GM19452 (cell line): ENCODE data around the gene SLC38A7.
"Not testable (repeated sequence)": the region's sequence is repeated elsewhere in the genome, so short reads cannot be mapped to it uniquely, and the experiment has no call there.

Experiments used
- ATAC-seq: cut with Tn5 transposase; IDR thresholded peaks from one replicate; pipeline ENCODE4 v1.9.1; 2021; ENCODE audit not compliant: unreplicated experiment

Gene SLC38A7, protein sequence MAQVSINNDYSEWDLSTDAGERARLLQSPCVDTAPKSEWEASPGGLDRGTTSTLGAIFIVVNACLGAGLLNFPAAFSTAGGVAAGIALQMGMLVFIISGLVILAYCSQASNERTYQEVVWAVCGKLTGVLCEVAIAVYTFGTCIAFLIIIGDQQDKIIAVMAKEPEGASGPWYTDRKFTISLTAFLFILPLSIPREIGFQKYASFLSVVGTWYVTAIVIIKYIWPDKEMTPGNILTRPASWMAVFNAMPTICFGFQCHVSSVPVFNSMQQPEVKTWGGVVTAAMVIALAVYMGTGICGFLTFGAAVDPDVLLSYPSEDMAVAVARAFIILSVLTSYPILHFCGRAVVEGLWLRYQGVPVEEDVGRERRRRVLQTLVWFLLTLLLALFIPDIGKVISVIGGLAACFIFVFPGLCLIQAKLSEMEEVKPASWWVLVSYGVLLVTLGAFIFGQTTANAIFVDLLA

DNA sequence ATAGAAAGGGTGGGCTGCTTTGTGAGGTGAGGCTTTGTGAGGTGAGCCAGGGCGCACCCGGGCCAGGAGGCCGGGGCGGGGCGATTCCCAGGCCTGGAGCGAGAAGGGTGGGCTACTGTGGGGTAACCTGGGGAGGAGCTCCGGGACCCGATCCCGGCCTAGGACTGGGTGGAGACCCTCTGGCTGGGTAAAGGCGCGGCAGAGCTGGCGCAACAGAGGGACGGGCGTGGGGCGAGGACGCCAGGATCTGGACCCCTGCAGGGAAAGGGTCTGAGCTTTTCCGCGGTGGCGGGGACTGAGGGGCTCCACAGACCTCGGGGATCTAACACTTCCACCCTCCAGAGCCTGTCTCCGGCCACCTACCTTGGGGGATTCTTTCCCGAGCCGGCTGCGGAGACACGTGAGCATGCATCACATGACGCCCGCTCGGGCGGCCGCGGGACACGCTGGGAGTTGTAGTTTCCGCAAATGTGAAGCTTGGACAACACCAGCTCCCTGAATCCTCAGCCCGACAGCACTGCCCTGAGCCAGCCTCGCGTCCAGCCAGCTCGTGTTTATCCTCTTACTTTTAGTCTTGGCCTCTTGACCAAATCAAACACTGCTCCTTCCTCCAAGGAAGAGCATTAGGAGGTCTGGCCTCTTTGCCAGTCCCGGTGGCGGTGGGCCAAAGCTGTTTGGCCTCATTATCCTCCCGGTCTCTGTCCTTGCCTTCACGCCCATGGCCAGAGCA, at the start of gene SLC38A7:
Gene SLC38A7 (minus strand): TSS at position 417 of the 730 bp plus-strand sequence. CDS start 4,644 bp downstream, outside the sequence.
- ATAC-seq = peak; percentile 97

DNA sequence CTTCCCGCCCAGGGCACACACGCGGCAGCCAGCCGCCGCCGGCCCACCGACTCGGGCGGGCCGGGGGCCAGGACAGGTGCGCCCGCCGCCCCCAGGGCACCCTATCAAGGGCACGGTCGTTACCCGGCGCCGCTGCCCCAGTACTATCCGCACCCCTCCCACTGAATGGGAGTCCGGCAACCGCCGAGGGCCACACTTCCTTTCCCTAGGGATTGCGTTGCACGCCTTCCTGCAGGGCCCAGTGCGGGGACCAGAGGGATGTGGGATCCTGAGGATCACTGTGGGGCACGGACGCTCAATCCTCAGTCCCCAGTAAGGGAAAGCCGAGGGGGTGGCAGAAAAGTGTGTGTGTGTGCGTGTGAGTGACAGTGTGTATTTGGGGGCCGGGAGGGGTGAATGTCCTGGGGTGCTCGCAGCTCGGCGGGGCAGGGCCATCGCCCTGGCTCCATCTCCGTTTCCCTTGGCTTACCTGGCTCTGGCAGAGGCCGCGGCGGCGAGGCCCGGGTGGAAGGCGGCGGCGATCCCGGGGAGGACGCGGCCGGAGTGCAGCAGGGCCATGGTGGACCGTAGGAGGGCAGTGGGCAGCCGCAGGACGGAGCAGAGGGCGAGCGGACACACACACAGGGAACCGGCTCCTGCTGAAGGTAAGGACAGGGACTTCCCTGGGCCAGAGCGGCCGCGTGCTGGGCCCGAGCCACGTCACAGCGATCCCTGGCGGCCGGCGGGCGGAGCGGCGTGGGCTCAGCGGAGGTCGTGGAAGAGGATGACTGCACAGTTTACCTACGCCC, 49.3 kb upstream of the SLC38A7 start, which contains the start of gene GOT2:
Gene GOT2 (minus strand): TSS at position 646 of the 788 bp plus-strand sequence. CDS start 88 bp downstream, at position 558.
- peak; percentile 93 for ATAC-seq

DNA sequence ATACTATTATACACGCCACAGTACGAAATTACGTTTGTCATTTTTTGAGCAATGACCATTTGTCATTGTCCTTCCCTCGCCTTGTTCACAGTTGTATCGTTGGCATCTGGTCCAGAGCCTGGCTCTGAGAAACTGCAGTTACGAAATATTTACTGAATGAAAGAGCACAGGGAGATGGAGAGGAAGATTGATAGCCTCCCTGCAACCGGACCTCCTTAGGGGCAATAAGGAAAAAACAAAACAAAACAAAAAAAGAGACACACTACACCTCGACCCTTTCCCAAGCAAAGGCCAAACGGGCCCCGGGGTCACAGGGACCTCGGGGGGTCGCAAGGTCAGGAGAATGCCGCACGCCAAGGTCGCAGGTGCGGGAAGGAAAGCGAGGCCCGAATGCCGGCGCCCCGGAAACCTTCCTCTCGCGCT, 48.7 kb upstream of the SLC38A7 start:
- no peak for ATAC-seq

DNA sequence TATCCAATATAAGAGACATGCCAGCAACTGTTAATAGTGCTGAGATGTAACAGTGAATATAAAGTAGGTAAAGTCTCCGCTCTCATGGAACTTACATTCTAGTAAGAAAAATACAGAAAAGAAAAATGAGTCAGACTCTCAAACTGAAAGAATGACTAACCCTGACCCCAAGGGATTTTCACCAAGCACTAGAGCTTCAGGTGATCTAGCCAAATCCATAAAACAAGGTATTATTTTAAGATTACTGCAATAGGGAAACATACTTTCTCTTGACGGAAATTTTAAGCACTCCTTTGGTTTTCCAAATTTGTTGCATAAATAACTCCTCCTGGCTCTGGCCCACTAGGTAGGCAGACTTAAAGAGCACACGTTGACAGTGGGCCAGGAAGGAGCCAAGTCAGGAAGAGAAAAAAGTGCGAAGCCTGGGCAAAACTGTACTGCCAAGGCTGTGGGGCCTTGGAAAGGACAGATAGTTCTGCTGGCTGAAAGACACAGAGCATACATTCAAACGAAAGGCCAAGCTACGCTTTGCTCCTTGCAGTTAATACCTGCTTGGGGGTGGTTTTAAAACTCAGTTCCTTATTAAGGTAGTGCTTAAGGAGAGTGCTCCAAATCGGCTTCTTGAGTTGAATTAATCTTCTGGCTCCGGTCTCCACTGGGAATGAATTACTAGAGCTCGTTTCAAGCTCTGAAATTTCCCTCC, 48.1 kb upstream of the SLC38A7 start:
- peak; percentile 51 for ATAC-seq

DNA sequence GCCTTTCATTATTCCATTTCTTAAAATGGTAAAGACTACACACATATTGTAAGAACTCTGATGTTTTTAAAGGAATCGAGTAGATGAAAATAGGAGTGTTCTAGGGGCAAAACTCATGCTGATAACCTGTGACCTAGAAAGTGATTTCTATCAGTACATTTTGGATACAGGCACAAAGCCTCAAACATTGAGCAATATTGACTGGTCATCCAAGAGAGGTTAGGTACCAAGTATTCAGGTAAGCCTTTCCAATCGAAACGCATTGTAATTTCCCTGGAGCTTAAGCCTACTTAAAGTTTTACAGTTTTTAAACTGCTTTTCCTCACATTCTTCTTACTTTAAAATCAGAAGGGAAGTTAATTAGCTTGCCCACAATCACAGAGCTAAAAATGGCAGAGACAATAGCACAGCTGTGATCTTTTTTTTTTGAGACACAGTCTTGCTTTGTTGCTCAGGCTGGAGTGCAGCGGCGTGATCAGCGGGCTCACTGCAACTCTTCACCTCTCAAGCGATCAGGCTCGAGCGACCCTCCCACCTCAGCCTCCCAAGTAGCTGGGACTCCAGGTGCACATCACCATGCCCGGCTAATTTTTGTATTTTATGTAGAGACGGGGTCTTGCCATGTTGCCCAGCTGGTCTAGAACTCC, 46.3 kb upstream of the SLC38A7 start:
- no peak for ATAC-seq

DNA sequence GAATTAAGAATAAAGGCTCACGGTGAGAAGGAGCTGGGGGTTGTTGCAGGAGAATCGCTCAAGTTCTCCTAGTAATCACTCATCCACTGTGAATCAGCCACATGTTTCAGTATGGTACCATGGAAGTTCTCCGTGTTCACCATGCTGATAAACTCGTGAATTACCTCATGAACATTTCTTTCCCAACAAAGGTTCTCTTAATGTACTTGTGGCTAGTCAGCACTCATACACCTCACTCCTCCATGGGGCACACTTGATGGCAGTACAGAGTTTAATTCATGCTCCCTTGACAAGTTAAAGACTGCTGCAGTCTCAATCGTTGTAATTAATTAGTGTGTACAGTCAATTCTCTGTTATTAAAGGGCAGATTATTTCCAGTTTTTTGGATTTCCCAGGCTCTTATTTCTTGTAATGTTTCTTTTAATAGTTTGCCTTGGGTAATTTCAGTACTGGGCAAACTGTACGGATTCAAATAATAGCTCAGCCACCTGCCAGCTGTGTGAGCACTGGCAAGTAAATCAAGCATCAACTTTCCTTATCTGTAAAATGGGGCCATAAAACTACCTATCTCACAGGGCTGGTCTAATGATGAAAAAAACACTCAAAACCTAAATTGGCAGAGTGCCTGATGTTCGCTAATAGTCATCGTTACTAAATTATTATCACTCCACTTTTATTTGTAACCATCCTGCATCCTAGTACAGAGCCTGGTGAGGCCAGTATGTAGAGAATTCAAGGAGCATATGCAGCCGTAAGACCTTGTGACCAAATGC, 43.4 kb upstream of the SLC38A7 start:
- no peak for ATAC-seq

DNA sequence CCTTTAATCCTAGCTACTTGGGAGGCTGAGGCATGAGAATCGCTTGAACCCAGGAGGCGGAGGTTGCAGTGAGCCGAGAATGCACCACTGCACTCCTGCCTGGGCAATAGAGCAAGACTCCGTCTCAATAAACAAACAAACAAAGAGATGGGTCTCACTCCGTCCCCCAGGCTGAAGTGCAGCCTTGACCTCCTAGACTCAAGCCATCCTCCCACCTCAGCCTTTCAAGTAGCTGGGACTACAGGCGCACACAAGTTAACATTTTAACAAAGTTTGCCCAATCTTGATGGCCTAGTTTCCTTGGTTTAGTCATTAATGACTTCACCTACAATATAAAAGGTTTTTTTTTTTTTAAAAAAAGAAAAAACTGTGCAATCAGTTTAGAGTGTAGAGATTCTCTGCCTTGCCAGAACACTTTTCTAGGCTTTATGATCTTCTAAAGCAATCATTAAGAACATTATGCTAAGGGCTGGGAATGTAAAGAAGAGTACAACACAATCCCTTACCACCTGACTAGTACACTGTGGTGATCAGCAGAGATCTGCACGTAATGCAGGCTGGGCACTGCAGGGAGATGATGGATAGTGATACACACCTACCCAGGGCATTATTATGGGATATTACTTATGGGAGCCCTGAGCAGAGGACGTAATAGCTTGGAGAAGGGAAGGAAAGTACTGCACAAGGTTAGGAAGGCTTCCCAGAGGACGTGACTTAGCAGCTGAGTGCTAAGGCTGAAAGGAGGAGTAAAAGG, 42.6 kb upstream of the SLC38A7 start:
- no peak for ATAC-seq

DNA sequence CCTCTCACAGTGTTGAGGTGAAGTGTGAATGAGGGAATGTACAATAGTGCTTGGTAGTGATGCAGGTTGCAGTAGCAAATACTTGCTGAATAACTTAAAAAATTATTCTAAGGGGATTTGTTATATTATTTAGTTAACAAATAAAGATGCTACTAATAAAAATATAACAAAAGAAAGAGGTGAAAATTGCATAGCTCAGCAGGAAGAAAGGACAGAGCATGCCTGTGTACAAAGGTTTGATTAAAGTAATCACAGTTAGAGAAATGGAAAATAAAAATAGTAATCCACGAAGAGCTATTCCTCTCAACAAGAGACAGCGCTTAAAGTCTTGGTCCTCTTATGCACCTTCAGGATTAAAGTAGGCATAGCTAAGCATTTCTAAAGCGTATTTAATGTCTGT, 38.5 kb upstream of the SLC38A7 start:
- ATAC-seq = no peak

DNA sequence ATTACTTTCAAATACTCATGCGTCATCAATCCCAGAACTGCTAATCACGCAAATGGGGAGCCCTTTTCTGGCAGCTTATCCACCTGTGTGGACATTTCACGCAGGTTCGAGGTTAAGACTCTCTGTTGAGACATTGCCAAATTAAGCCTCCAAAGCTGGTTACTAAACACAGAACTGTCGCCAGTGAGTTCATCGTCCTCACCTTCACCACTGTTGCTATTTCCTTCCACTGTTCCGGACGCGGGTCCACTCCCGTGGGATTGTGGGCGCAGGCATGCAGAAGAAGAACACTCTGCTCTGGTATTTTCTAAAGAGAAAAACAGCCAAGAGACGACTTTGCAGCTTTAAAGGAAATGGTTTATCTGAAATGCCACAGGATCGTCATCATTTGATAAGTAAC, 33.4 kb upstream of the SLC38A7 start:
- no peak for ATAC-seq

DNA sequence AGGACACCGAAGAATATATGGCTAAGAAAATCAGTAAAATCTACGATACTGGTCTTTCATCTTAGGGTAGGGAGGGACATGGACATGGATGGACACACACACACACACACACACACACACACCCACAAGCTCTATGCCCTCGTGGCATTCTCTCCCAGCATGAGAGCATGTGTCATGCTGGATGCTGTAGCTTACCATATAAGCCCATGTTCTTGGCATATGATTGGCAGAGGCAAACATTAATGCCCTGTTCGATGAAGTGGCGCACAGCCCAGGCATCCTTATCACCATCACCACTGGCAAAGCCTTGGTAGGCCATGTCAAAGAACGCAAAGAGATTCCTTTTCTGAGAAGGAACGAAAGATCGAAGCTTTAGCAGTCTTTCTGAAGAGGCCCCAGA, 31.9 kb upstream of the SLC38A7 start:
- no peak for ATAC-seq

DNA sequence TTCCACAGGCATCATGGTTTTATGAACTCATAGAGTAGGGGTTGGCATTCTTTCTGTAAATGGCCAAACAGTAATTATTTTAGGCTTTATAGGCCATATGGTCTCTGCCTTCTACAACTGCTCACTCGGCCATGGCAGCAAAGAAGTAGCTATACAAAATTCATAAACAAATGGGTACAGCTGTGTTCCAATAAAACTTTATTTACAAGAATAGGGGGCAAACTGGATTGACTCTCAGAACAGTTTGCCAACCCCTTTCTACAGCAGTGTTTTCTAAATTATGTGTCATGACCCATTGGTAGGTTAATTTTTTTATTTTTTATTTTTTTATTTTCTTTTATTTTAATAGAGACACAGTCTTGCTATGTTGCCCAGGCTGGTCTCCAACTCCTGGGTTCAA, 29.2 kb upstream of the SLC38A7 start:
- no peak for ATAC-seq

DNA sequence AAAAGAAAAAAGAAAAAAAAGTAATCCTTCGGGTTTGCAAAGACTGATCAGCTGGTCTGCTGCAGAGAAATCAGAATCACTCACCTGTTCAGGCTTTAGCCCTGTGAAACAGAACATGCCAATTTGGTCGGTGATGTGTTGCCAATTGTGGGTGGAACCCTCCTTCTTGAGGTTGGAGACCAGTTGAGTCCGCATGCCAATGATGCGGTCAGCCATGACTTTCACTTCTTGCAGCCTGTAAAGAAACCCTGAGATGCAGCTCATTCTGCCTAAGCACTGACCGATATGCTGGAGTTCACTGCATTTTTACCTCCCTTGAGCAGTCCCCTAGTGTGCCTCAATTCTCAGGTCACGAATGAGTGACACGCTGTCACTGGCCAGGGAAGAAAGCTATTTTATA, 24.8 kb upstream of the SLC38A7 start:
- peak; percentile 85 for ATAC-seq

DNA sequence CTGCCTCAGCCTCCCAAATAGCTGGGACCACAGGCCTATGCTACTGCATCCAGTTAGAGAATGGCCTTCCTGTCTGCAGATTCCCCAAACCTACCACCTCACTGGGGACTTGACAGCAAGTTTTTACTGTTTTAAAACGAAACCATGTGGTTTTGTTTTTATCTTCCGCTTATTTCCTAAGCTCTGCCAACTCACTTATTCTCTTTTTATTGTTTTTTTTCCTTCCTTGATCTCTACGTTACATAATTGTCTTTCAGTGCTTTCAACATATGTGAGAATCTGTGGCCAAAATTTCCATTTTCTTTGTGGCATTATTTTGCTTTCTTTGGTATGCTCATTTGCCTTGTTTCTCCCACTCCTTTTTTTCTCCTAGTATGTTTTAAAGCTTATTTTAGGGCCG, 14.6 kb upstream of the SLC38A7 start:
- ATAC-seq = no peak

DNA sequence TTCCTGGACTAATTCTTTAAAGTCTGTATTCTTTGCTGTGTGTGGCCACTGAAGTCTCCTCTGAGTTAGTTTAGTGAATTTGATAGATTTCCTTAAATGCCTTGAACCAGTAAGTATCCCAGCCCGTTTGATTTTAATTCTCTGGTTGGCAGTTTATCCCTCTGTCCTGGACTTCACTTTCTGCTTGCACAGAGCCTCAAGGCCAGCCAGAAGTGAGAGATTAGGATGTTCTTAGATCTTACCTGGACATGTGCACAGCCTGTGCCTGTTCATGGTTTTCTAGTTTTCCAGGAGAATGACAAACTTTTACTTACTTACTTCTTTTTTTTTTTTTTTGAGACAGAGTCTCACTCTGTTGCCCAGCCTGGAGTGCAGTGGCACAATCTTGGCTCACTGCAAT, 10.8 kb upstream of the SLC38A7 start:
- no peak for ATAC-seq

DNA sequence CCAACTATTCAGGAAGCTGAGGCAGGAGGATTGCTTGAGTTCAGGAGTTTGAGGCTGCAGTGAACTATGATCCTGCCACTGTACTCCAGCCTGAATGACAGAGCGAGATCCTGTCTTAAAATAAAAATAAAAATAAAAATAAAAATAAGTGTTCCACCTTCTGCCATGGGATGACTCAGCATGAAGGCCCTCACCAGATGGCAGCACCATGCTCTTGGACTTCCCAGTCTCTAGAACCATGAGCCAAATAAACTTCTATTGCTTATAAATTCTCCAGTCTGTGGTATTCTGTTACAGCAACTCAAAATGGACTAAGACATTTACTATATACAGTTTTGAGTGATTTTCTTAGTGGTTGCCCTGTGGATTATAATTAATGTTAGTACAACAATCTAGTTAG, 7.9 kb upstream of the SLC38A7 start:
- ATAC-seq = no peak

DNA sequence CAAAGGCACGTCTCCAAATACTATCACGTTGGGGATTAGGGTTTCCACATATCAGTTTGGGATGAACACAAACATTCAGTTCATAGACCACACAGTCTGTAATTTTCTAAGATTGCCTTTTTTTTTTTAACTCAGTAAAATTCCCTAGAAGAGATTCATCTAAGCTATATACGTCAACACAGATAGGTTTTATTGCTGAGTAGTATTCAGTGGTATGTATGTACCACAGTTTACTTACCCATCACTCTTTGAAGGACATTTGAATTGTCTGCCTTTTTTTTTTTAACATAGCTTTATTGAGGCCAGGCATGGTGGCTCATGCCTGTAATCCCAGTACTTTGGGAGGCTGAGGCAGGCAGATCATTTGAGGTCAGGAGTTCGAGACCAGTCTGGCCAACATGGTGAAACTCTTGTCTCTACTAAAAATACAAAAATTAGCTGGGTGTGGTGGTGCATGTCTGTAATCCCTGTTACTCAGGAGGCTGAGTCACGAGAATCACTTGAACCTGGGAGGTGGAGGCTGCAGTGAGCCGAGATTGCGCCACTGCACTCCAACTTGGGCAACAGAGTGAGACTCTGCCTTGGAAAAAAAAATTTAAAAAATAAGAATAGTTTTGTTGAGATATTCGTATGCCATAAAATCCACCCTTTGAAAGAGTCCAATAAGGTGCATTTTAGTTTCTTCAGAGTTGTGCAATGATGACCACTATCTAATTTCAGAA, 2.6 kb upstream of the SLC38A7 start:
- not testable (repeated sequence) for ATAC-seq

DNA sequence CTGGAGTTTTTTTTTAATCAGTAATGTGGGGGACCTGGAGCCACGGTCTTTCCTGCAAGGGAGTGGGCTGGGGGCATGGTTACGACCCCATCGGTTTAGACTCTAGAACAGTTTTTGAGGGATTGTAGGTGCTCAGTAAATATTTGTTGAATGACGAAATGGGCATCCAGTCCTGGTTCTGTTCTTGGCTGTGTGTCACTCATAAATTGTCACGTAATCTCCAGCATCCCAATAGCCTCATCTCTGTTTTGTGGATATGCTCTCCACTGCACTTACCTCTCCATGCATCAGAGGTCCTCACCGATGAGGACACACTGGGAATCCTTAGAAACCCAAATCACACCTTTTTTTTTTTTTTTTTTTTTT, 497 bp upstream of the SLC38A7 start:
- ATAC-seq = no peak

DNA sequence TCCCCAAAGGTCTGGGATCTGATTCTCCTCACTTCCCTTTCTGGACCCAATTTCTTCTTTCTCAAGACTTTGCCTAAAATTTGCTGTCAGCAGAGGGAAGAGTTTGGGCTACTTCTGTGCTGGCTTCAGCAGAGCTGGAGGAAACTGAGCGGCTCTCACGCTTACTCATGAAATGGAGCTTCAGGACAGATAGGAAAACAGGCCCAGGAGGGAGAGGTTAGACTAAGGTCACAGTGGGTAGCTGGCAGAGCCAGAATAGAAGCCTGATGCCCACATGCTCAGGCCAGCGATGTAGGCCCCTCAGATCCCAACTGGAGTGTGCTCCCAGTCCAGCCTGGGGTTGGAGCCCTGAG, 593 bp downstream of the SLC38A7 start:
- ATAC-seq = no peak
